Fibroblast of lung (primary cell): ENCODE data around the gene CAMK1G. TPM values are rescaled to one million over a fixed set of nuclear protein-coding genes. Genes with fewer than 3 reads are reported as not detected.

Source experiments
- DNase-seq, 2 donors: peaks; one replicate each; pipeline versions ENCODE4 v3.0.0 to v3.0.0-alpha.2; 2010; ENCODE audit warnings: low read depth in 2 of 2
- H2AFZ ChIP-seq: 2 replicates; pipeline ENCODE4 v1.5.1; 2012; ENCODE audit warnings: low read length, control low read depth, inconsistent platforms
- H3K27ac ChIP-seq: 2 replicates; pipeline ENCODE4 v1.5.1; 2011; ENCODE audit warnings: low read length, control low read depth; ENCODE audit not compliant: insufficient read depth
- H3K27me3 ChIP-seq: 2 replicates; pipeline ENCODE4 v1.5.1; 2011; ENCODE audit warnings: mild to moderate bottlenecking, low read length; ENCODE audit not compliant: control insufficient read depth, insufficient read depth
- H3K36me3 ChIP-seq: 2 replicates; pipeline ENCODE4 v1.5.1; 2011; ENCODE audit warnings: low read length; ENCODE audit not compliant: control insufficient read depth, insufficient read depth
- H3K4me1 ChIP-seq: 2 replicates; pipeline ENCODE4 v1.5.1; 2011; ENCODE audit warnings: low read length; ENCODE audit not compliant: control insufficient read depth, insufficient read depth; ENCODE audit errors: extremely low read depth
- H3K4me2 ChIP-seq: 2 replicates; pipeline ENCODE4 v1.5.1; 2011; ENCODE audit warnings: low read length, control low read depth; ENCODE audit not compliant: insufficient read depth; ENCODE audit errors: extremely low read depth
- H3K4me3 ChIP-seq, 4 experiments: fragments of 200-600 bp in 1 of 4; sonication (generic) in 1 of 4; replicated peaks in 1 of 4; 2 replicates each; pipeline ENCODE4 v1.5.1; 2011 to 2016; ENCODE audit warnings: low read length in 4 of 4, low read depth in 3 of 4, mild to moderate bottlenecking in 3 of 4, control low read depth in 2 of 4, inconsistent platforms in 1 of 4, mixed read lengths in 1 of 4; ENCODE audit not compliant: insufficient read depth in 1 of 4; ENCODE audit errors: control extremely low read depth in 1 of 4
- H3K79me2 ChIP-seq: 2 replicates; pipeline ENCODE4 v1.5.1; 2012; ENCODE audit warnings: mild to moderate bottlenecking, low read length, inconsistent platforms; ENCODE audit not compliant: control insufficient read depth, insufficient read depth
- H3K9ac ChIP-seq: 2 replicates; pipeline ENCODE4 v1.5.1; 2011; ENCODE audit warnings: mild to moderate bottlenecking, low read length, control low read depth; ENCODE audit not compliant: insufficient read depth
- H3K9me3 ChIP-seq: 2 replicates; pipeline ENCODE4 v1.5.1; 2012; ENCODE audit warnings: low read depth, low read length; ENCODE audit not compliant: control insufficient read depth, insufficient read depth
- H4K20me1 ChIP-seq: 2 replicates; pipeline ENCODE4 v1.5.1; 2011; ENCODE audit warnings: low read length; ENCODE audit not compliant: control insufficient read depth, insufficient read depth; ENCODE audit errors: extremely low read depth
- EZH2 ChIP-seq: IDR thresholded peaks from 2 replicates; pipeline ENCODE4 v1.5.1; 2012; ENCODE audit warnings: low read length, control low read depth, mild to moderate bottlenecking; ENCODE audit errors: missing control alignments
- polyA plus RNA-seq, 2 donors: library from polyadenylated mRNA; depleted of rRNA in 1 of 2; stranded (reverse) in 1 of 2; unstranded in 1 of 2; fragments of >200 nt; gene quantifications; 2 replicates each; pipeline ENCODE4 v1.2.1, GENCODE V29; 2011 to 2012; ENCODE audit warnings: missing spikeins in 1 of 2
- total RNA-seq: library from RNA; depleted of rRNA; stranded (reverse); fragments of >200 nt; gene quantifications from 2 replicates; pipeline ENCODE4 v1.2.1, GENCODE V29; 2014
- TF ChIP-seq, protein P1 (sequence below), 2 donors: IDR thresholded peaks in 1 of 2; conservative IDR thresholded peaks in 1 of 2; 1 replicate in 1 of 2; 2 replicates in 1 of 2; pipeline ENCODE4 v1.5.1; 2011 to 2012; ENCODE audit warnings: low read length in 2 of 2, control low read depth in 1 of 2, inconsistent platforms in 1 of 2, low read depth in 1 of 2, mild to moderate bottlenecking in 1 of 2

Gene CAMK1G
- total and polyA plus RNA-seq, 2 donors (not counting 1 experiment from before 2014, with no cell fraction given) = 0.96 to 1.7 TPM

DNA sequence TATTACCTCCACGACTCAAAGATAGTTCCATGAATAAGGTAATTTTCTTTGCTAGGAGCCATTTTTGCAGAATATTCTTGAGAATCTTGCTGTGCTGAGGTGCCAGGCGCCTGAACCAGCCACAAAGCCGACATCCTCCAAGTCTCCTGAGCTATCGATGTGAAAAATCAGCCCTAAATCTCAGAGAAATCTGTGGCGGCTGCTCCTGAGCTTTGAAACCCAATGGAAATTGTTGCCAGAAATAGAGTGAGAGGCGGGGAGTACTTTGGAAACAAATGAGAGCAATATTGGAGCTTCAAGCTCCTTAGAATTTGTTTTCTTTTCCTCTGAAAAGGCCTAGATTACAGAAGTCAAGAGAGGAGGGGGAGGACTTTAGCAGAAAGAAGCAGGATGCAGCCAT is 6.3 kb downstream of the CAMK1G start:
- TF ChIP-seq EZH2 = no peak
- TF ChIP-seq, protein P1, sequence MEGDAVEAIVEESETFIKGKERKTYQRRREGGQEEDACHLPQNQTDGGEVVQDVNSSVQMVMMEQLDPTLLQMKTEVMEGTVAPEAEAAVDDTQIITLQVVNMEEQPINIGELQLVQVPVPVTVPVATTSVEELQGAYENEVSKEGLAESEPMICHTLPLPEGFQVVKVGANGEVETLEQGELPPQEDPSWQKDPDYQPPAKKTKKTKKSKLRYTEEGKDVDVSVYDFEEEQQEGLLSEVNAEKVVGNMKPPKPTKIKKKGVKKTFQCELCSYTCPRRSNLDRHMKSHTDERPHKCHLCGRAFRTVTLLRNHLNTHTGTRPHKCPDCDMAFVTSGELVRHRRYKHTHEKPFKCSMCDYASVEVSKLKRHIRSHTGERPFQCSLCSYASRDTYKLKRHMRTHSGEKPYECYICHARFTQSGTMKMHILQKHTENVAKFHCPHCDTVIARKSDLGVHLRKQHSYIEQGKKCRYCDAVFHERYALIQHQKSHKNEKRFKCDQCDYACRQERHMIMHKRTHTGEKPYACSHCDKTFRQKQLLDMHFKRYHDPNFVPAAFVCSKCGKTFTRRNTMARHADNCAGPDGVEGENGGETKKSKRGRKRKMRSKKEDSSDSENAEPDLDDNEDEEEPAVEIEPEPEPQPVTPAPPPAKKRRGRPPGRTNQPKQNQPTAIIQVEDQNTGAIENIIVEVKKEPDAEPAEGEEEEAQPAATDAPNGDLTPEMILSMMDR (conservative IDR thresholded peaks at IDR 0.05 in 1 of 2, IDR thresholded peaks at IDR 0.05 in 1 of 2; ENCODE audit: low read depth in 1 of 2, low read length in 2 of 2) = no peak
- H3K4me2 ChIP-seq = no peak overlapping the region

DNA sequence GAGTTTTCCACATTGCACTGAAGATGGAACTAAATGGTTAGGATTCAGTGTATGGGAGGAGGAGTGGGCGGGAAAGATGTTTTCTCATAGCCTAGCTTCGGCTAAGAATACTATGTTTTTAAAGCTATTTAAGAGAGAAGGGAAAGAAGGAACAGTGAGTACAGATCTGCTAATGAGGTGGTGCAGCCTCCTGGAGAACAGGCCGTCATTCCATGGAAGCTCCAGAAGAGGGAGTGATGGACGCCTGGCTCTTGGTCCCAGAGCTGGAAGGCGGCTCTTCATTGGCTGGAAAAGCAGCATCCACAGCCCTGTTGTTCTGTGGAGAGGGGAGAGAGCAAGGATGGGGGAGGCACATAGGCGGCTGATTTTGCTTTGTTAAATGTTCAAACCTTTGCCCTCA is 6.9 kb downstream of the CAMK1G start:
- Histone ChIP-seq H3K79me2 (no peaks in the 10 kb centered on the region), H3K36me3 (no peaks in the 10 kb centered on the region), H3K27ac (no peak overlapping the region), H3K4me3 (no peak overlapping the region), H3K9me3 (no peaks in the 10 kb centered on the region), H2AFZ (no peak overlapping the region), H3K27me3 (peaks cover 1% of the 10 kb centered on the region), H3K9ac (no peak overlapping the region), H3K4me1 (no peaks in the 10 kb centered on the region), H3K4me2 (no peak overlapping the region), H4K20me1 (no peaks in the 10 kb centered on the region)
- no peak for TF ChIP-seq EZH2
- TF ChIP-seq, protein P1 (conservative IDR thresholded peaks at IDR 0.05 in 1 of 2, IDR thresholded peaks at IDR 0.05 in 1 of 2; ENCODE audit: low read depth in 1 of 2, low read length in 2 of 2) = peak in 1 of 2 donors; percentile 69
- peak; percentile 23 to 46 for DNase-seq

More for the DNA sequence above, 6.3 kb downstream of the CAMK1G start:
- no peaks in the 10 kb centered on the region for H3K9me3 ChIP-seq
- H3K79me2 ChIP-seq = no peaks in the 10 kb centered on the region
- no peaks in the 10 kb centered on the region for H4K20me1 ChIP-seq
- no peak for DNase-seq
- H3K4me3 ChIP-seq = no peak overlapping the region
- H2AFZ ChIP-seq = no peak overlapping the region
- no peaks in the 10 kb centered on the region for H3K36me3 ChIP-seq
- H3K27ac ChIP-seq = no peak overlapping the region
- no peaks in the 10 kb centered on the region for H3K27me3 ChIP-seq
- H3K9ac ChIP-seq = no peak overlapping the region
- peaks cover 2% of the 10 kb centered on the region for H3K4me1 ChIP-seq

DNA sequence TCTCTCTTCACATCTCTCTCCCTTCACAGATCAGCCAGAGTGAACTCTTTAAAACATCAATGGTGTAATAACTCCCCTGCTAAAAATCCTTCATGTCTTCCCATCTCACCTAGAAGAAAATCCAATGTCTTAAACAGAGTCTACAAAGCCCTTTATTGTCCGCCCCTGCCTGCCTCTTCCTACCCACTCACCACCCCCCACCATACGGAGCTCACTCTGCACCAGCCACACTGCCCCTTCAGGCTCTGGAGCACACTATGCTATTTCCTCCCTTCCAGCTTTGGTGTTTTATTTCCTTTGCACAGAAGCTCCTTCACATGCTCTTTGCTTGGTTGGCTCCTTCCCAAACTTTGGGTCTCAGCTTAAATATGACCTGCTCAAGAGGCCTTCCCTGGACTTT is 10.2 kb downstream of the CAMK1G start:
- Histone ChIP-seq H3K27ac (no peak overlapping the region), H3K9me3 (no peaks in the 10 kb centered on the region), H3K4me2 (no peak overlapping the region), H4K20me1 (no peaks in the 10 kb centered on the region), H3K4me3 (no peak overlapping the region), H3K36me3 (no peaks in the 10 kb centered on the region), H2AFZ (no peak overlapping the region), H3K79me2 (no peaks in the 10 kb centered on the region), H3K27me3 (peaks cover 2% of the 10 kb centered on the region), H3K9ac (no peak overlapping the region), H3K4me1 (no peaks in the 10 kb centered on the region)
- no peak for DNase-seq
- no peak for TF ChIP-seq EZH2
- TF ChIP-seq, protein P1 (conservative IDR thresholded peaks at IDR 0.05 in 1 of 2, IDR thresholded peaks at IDR 0.05 in 1 of 2; ENCODE audit: low read depth in 1 of 2, low read length in 2 of 2) = no peak
